Measurements from ENCODE around the gene RPL31.

DNA sequence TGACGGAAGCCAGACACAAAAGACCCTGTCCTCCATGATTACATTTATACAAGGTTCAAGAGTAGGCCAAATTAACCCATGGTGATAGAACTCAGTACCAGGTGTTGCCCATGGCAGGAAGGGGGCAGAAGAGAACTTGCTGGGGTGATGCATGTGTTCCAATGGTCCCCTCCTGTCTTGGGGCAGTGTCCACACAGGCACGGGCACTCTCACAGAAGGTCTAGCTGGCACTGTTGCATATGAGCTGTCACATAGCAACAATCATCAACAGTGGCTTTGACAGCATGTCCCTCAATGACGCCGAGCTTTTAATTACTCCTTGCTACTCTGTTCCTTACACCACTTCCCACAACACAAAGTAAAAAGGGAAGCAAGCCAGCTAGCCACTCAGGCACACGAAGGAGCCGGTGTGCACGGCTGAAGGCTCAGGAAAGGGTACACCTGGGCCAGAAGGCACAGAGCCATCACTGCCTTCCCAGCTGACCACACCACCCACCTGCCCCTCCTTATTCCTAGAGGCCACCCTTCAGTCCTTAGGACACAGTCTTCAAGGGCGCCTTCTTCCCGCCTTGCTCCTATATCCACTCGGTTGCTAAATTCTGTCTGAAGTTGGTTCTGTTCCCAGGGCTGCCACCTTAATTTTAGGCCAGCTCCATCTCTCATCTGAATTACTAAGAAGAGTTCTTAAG lies 28.9 kb downstream of the RPL31 start:
- TF ChIP-seq, protein P1, sequence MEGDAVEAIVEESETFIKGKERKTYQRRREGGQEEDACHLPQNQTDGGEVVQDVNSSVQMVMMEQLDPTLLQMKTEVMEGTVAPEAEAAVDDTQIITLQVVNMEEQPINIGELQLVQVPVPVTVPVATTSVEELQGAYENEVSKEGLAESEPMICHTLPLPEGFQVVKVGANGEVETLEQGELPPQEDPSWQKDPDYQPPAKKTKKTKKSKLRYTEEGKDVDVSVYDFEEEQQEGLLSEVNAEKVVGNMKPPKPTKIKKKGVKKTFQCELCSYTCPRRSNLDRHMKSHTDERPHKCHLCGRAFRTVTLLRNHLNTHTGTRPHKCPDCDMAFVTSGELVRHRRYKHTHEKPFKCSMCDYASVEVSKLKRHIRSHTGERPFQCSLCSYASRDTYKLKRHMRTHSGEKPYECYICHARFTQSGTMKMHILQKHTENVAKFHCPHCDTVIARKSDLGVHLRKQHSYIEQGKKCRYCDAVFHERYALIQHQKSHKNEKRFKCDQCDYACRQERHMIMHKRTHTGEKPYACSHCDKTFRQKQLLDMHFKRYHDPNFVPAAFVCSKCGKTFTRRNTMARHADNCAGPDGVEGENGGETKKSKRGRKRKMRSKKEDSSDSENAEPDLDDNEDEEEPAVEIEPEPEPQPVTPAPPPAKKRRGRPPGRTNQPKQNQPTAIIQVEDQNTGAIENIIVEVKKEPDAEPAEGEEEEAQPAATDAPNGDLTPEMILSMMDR (IDR thresholded peaks at IDR 0.05; ENCODE audit: insufficient read depth, low read length), result no peak
- TF ChIP-seq POLR2AphosphoS5 (IDR thresholded peaks at IDR 0.05; ENCODE audit: low read depth) (no peak), GABPA (IDR thresholded peaks at IDR 0.05; ENCODE audit: low read depth) (no peak), REST (IDR thresholded peaks at IDR 0.05; ENCODE audit: insufficient replicate concordance, low read depth) (no peak), SPI1 (IDR thresholded peaks at IDR 0.05; ENCODE audit: borderline replicate concordance, low read depth) (no peak)
